Thyroid gland (tissue), 4 donors: ENCODE measurements around the gene DIP2C. TPM values are rescaled to one million over a fixed set of nuclear protein-coding genes. Genes with fewer than 3 reads are reported as not detected.
A peak's percentile ranks its signal among the peaks of the same experiment; 100 is the strongest.

Source experiments
- DNase-seq, 2 donors: peaks; one replicate each; pipeline ENCODE4 v3.0.0-alpha.2; 2019
- H3K27ac ChIP-seq, 3 donors: fragments of 200-600 bp; sonication (generic); 1 replicate in 2 of 3; 2 replicates in 1 of 3; pipeline ENCODE4 v1.5.1; 2016 to 2019; ENCODE audit warnings: mild to moderate bottlenecking in 1 of 3, moderate library complexity in 1 of 3
- H3K27me3 ChIP-seq: fragments of 200-600 bp; sonication (generic); one replicate; pipeline ENCODE4 v1.5.1; 2019
- H3K36me3 ChIP-seq, 2 donors: fragments of 200-600 bp; sonication (generic); one replicate each; pipeline ENCODE4 v1.5.1; 2016 to 2019
- H3K4me1 ChIP-seq, 2 donors: fragments of 200-600 bp; sonication (generic); one replicate each; pipeline ENCODE4 v1.5.1; 2017 to 2019
- H3K4me3 ChIP-seq, 3 donors: fragments of 200-600 bp; sonication (generic); replicated peaks in 1 of 3; 1 replicate in 2 of 3; 2 replicates in 1 of 3; pipeline ENCODE4 v1.5.1; 2016; ENCODE audit warnings: mild to moderate bottlenecking in 1 of 3
- H3K9me3 ChIP-seq: fragments of 200-600 bp; sonication (generic); one replicate; pipeline ENCODE4 v1.5.1; 2017
- POLR2A ChIP-seq, 2 donors: fragments of 450-650 bp; IDR thresholded peaks; one replicate each; pipeline ENCODE4 v1.6.1; 2017; ENCODE audit warnings: antibody characterized with exemption in 2 of 2, mild to moderate bottlenecking in 2 of 2, moderate library complexity in 1 of 2
- WGBS, 2 donors: methylation state at CpG; one replicate each; pipeline ENCODE4 v1.1.5; 2017; 5-methylcytosine and 5-hydroxymethylcytosine counted together
- intact Hi-C: fragments of 100-400 bp; cut with DNase I; formaldehyde crosslinking; loops from one replicate; pipeline ENCODE4 v1.15.1; 2023
- total RNA-seq, 4 donors: library from RNA; depleted of rRNA; stranded (reverse); fragments of >200 nt; gene quantifications; one replicate each; pipeline ENCODE4 v1.2.3, GENCODE V29; 2016
- TF ChIP-seq, protein P1 (sequence below), 6 experiments: fragments of 200-600 bp in 3 of 6; fragments of 450-650 bp in 3 of 6; sonication (generic) in 3 of 6; IDR thresholded peaks; one replicate each; pipeline ENCODE4 v1.5.1; 2016 to 2019; ENCODE audit warnings: antibody characterized with exemption in 6 of 6, mild to moderate bottlenecking in 2 of 6, inconsistent platforms in 1 of 6, moderate library complexity in 1 of 6

DIP2C gene
- total RNA-seq, 4 donors from 2014 or later: 11.4 to 14.6 (median 12.3) TPM

DNA sequence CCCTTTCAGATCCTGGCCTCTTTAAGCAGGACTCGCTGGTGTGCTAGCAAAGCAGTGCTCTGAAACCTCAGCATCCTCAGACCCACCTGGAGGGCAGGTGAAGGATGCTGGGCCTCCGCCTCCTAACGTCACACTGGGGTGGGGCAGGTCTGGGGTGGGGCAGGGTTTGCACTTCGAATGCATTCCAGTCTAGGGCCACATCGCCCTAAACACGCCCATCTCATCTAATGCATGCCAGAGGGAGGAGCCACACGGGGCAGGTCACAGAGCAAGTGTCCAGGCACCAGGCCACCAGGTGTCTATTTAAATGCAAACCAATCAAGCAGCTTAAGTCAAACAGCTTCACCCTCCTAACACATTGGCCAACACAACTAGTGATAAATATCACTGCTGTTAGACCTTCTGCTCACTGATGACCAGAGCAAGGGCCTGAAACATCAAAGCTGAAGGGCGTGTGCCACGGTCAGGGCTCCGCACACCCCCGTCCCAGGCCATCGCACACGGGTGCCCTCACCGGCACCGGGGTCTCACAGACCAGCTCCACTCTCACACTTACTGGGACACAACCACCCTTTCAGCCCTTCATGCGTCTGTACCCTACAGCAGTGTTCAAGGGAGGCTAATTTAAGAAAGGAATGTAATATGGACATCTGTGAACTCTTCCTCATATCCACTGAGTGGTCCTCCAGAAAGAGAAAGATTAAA, 47.1 kb downstream of the DIP2C start:
- H3K36me3 ChIP-seq: no peaks in the 10 kb centered on the region
- H3K27me3 ChIP-seq: no peaks in the 10 kb centered on the region
- peaks cover 7% of the 10 kb centered on the region in 2 donors for H3K4me1 ChIP-seq
- TF ChIP-seq POLR2A (IDR thresholded peaks at IDR 0.05): no peak
- TF ChIP-seq, protein P1, sequence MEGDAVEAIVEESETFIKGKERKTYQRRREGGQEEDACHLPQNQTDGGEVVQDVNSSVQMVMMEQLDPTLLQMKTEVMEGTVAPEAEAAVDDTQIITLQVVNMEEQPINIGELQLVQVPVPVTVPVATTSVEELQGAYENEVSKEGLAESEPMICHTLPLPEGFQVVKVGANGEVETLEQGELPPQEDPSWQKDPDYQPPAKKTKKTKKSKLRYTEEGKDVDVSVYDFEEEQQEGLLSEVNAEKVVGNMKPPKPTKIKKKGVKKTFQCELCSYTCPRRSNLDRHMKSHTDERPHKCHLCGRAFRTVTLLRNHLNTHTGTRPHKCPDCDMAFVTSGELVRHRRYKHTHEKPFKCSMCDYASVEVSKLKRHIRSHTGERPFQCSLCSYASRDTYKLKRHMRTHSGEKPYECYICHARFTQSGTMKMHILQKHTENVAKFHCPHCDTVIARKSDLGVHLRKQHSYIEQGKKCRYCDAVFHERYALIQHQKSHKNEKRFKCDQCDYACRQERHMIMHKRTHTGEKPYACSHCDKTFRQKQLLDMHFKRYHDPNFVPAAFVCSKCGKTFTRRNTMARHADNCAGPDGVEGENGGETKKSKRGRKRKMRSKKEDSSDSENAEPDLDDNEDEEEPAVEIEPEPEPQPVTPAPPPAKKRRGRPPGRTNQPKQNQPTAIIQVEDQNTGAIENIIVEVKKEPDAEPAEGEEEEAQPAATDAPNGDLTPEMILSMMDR (IDR thresholded peaks at IDR 0.05): no peak
- no peak overlapping the region for H3K4me3 ChIP-seq
- intact Hi-C loops: no loop called here
- no peak for DNase-seq
- 92 to 94% methylated on average over 16 of the region's 16 CpGs for WGBS, 2 donors
- no peaks in the 10 kb centered on the region for H3K9me3 ChIP-seq
- no peak overlapping the region for H3K27ac ChIP-seq

DNA sequence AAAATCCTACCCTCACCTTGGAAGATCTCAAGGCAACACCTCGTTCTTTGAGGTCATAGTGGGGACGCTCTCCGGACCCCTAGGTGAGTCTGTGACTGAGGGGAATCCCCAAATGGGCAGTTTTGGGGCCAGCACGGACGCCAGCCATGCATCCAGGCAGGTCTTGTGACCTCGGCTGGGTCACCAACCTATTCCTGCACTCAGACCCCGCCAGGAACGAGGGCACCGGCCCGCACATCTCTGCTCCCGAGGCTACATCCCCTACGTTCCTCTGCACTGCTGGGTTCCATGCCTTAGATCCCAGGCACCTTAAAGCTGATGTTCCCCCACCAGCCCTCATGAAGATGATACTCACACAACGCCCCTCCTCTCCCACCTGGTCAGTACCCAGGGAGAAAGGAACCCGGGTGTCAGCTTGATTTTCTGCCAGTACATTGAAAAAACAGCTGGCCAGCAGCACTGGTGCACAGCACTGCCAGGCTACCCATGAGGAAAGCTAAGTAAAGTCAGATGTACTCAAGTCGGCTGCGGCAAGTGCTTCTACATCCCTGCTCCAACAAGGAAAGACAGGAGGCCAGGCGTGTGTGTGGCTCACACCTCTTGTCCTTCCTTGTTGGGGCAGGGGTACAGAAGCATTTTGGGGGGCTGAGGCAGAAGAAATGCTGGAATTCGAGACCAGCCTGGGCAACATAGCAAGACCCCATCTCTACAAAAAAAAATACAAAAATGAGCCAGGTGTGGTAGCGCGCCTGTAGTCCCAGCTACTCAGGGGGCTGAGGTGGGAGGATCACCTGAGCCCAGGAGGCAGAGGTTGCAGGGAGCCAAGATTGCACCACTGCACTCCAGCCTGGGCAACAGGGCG, 48.1 kb downstream of the DIP2C start:
- TF ChIP-seq, protein P1 (IDR thresholded peaks at IDR 0.05): no peak
- no peak for TF ChIP-seq POLR2A (IDR thresholded peaks at IDR 0.05)
- WGBS, 2 donors: 84 to 86% methylated on average over 20 to 21 of the region's 21 CpGs
- peak in 1 of 2 donors; percentile 30 for DNase-seq
- no peak overlapping the region for H3K27ac ChIP-seq
- H3K4me1 ChIP-seq: peaks cover 8 to 10% of the 10 kb centered on the region in 2 donors
- H3K9me3 ChIP-seq: no peaks in the 10 kb centered on the region
- H3K36me3 ChIP-seq: no peaks in the 10 kb centered on the region
- H3K27me3 ChIP-seq: no peaks in the 10 kb centered on the region
- intact Hi-C loops: no loop called here
- H3K4me3 ChIP-seq: no peak overlapping the region

DNA sequence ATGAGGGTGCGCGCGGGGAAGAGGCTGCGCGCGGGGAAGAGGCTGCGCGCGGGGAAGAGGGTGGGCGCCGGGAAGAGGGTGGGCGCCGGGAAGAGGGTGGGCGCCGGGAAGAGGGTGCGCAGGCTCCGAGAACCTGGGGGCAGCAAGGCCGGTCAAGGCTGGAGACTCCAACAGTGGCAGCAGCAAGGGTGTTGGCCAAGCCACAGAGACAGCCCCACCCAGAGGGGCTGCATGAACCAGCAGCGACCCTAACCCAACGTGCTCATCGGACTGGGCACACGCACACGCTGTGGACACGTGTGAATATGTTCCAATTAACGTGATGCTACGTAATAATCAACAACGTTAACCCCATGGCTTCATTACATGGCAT, 48.8 kb downstream of the DIP2C start:
- 95% methylated on average over 27 of the region's 27 CpGs for WGBS, 2 donors
- Histone ChIP-seq H3K4me3 (no peak overlapping the region), H3K4me1 (peaks cover 8 to 10% of the 10 kb centered on the region in 2 donors), H3K27me3 (no peaks in the 10 kb centered on the region), H3K36me3 (no peaks in the 10 kb centered on the region), H3K27ac (no peak overlapping the region), H3K9me3 (no peaks in the 10 kb centered on the region)
- no peak for DNase-seq
- intact Hi-C loops: no loop called here
- no peak for TF ChIP-seq POLR2A (IDR thresholded peaks at IDR 0.05)
- TF ChIP-seq, protein P1 (IDR thresholded peaks at IDR 0.05): no peak

DNA sequence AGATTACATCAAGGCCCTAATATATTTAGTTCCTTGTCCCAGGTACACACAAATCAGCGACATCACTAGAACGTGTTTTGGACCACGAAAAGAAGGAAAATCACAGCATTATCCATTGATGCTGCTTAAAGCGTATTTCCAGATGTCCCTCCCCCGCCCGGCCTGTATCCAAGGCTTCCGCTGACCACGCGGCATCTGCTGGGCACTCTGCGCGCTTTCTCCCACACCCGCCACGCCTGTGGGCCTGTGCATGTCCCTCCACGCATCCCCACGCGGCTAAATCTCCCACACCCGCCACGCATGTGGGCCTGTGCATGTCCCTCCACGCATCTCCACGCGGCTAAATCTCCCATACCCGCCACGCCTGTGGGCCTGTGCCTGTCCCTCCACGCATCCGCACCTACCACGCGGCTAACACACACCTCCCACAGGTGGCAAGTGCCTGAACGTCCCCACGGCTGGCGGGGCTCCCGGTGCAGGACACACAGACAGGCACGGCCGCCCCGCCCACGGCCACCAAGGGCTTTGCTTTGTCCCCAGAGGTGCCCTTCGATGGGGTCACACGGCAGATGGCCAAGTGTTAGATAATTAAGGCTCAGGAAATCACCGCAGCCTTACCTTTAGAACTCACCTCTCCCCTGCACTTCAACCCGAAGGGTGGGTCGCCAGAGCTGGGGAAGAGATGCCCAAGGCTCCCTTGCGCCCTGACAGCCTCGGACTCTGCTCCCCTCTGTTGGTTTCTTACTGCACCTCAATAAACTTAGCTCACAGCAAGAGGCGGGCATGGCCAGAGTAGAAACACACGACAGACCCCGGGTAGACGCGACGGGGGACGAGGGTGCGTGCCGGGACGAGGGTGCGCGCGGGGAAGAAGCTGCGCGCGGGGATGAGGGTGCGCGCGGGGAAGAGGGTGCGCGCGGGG, 49.5 kb downstream of the DIP2C start:
- Histone ChIP-seq H3K36me3 (no peaks in the 10 kb centered on the region), H3K4me3 (no peak overlapping the region), H3K27me3 (no peaks in the 10 kb centered on the region), H3K4me1 (peaks cover 8 to 10% of the 10 kb centered on the region in 2 donors), H3K9me3 (no peaks in the 10 kb centered on the region), H3K27ac (no peak overlapping the region)
- 96 to 97% methylated on average over 64 of the region's 64 CpGs for WGBS, 2 donors
- no peak for DNase-seq
- intact Hi-C loops: no loop called here
- TF ChIP-seq, protein P1 (IDR thresholded peaks at IDR 0.05): no peak
- no peak for TF ChIP-seq POLR2A (IDR thresholded peaks at IDR 0.05)
